C4-2B (cell line): ENCODE data around the gene TAS1R3.

Experiments used
- ZFX ChIP-seq: fragments of 450-650 bp; IDR thresholded peaks from 2 replicates; pipeline ENCODE4 v1.6.1; 2017
- TF ChIP-seq, protein P1 (sequence below): fragments of 450-650 bp; conservative IDR thresholded peaks from 2 replicates; pipeline ENCODE4 v1.5.1; 2017; ENCODE audit warnings: mild to moderate bottlenecking

DNA sequence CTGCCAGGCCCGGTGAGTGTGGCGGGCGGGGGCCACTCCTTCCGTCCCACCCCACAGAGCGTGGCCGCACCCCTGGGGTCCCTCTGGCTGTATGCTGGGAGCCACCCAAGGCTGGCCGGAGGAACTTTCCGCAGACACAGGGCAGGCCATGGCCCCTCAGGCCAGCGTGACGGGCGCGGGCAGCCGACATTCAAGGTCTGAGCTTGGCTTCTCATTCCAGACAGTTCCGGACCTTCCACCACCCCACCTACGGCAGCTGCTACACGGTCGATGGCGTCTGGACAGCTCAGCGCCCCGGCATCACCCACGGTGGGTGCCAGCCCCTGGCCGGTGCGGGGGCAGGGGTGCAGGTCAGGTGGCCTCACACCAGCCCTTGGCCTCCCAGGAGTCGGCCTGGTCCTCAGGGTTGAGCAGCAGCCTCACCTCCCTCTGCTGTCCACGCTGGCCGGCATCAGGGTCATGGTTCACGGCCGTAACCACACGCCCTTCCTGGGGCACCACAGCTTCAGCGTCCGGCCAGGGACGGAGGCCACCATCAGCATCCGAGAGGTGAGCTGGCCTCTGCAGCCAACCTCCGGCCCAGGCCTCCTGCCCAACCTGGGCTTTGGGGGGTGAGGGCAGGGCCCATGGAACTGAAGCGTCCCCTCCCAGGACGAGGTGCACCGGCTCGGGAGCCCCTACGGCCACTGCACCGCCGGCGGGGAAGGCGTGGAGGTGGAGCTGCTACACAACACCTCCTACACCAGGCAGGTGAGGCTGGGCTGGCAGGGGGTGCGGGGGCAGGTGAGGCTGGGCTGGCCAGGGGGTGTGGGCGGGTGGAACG is 43.6 kb upstream of the TAS1R3 start:
- TF ChIP-seq, protein P1, sequence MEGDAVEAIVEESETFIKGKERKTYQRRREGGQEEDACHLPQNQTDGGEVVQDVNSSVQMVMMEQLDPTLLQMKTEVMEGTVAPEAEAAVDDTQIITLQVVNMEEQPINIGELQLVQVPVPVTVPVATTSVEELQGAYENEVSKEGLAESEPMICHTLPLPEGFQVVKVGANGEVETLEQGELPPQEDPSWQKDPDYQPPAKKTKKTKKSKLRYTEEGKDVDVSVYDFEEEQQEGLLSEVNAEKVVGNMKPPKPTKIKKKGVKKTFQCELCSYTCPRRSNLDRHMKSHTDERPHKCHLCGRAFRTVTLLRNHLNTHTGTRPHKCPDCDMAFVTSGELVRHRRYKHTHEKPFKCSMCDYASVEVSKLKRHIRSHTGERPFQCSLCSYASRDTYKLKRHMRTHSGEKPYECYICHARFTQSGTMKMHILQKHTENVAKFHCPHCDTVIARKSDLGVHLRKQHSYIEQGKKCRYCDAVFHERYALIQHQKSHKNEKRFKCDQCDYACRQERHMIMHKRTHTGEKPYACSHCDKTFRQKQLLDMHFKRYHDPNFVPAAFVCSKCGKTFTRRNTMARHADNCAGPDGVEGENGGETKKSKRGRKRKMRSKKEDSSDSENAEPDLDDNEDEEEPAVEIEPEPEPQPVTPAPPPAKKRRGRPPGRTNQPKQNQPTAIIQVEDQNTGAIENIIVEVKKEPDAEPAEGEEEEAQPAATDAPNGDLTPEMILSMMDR: no peak
- no peak for TF ChIP-seq ZFX
